HCT116 (cell line): ENCODE results near the gene MARCHF3. TPM values are rescaled to one million over a fixed set of nuclear protein-coding genes. Genes with fewer than 3 reads are reported as not detected.
A peak's percentile ranks its signal among the peaks of the same experiment; 100 is the strongest.
"Not testable (repeated sequence)": the region's sequence is repeated elsewhere in the genome, so short reads cannot be mapped to it uniquely, and the experiment has no call there.

Source experiments
- ATAC-seq: fragments of 200-7000 bp; cut with Tn5 transposase; 2 replicates; pipeline ENCODE4 v1.9.1; 2020; ENCODE audit warnings: mild to moderate bottlenecking, moderate library complexity
- BruUV-seq: library from RNA; stranded (reverse); fragments of 400-500 nt; replicated peaks from 2 replicates; lab custom pipeline; 2021; lab: Mats Ljungman, UMichigan
- CTCF ChIA-PET: fragments of 300-600 bp; sonication (Branson Sonifier 250); formaldehyde crosslinking; loops from one replicate; lab custom pipeline; 2021; ENCODE audit warnings: antibody characterized with exemption; lab: Charles Lee
- POLR2A ChIA-PET: fragments of 300-600, 350-600 bp; sonication (Branson Sonifier 250); formaldehyde crosslinking; loops from one replicate; lab custom pipeline; 2021; ENCODE audit warnings: antibody characterized with exemption; lab: Charles Lee
- RAD21 ChIA-PET, 2 experiments: fragments of 300-600 bp; sonication (Branson Sonifier 250); formaldehyde crosslinking; loops; one replicate each; lab custom pipeline; 2023; ENCODE audit warnings: low total read pairs in 2 of 2; ENCODE audit not compliant: uncharacterized antibody in 2 of 2, unreplicated experiment in 2 of 2, low non-redundant PET in 1 of 2; lab: Charles Lee
- DNase-seq: peaks from one replicate; pipeline ENCODE4 v3.0.0-alpha.2; 2010; ENCODE audit warnings: low read depth, low spot score
- H2AFZ ChIP-seq: fragments of 200-600 bp; shearing (Covaris generic), sonication (generic); 2 replicates; pipeline ENCODE4 v1.6.1; 2017; ENCODE audit warnings: low read depth, mixed run types, mixed read lengths, antibody characterized with exemption, low read length; ENCODE audit not compliant: poor library complexity, severe bottlenecking
- H3K27ac ChIP-seq: 2 replicates; pipeline ENCODE4 v1.5.1; 2012; ENCODE audit warnings: low read depth, low read length
- H3K27me3 ChIP-seq: fragments of 200-600 bp; sonication (generic); 2 replicates; pipeline ENCODE4 v1.6.1; 2016; ENCODE audit warnings: mixed run types, low read length, mixed read lengths; ENCODE audit not compliant: insufficient read depth
- H3K36me3 ChIP-seq, 2 experiments: fragments of 200-500 bp in 1 of 2; fragments of 200-600 bp in 1 of 2; sonication (Bioruptor generic) in 1 of 2; sonication (generic) in 1 of 2; 2 replicates each; pipeline versions ENCODE4 v1.5.1 to v1.6.1; 2014 to 2016; ENCODE audit warnings: low read length in 2 of 2, inconsistent platforms in 1 of 2, mixed read lengths in 1 of 2, mixed run types in 1 of 2; ENCODE audit not compliant: insufficient read depth in 2 of 2, control insufficient read depth in 1 of 2
- H3K4me1 ChIP-seq, 2 experiments: fragments of 200-600 bp in 1 of 2; sonication (generic) in 1 of 2; 2 replicates each; pipeline versions ENCODE4 v1.5.1 to v1.6.1; 2012 to 2017; ENCODE audit warnings: low read length in 2 of 2, inconsistent platforms in 1 of 2, mild to moderate bottlenecking in 1 of 2, mixed read lengths in 1 of 2, mixed run types in 1 of 2, moderate library complexity in 1 of 2; ENCODE audit not compliant: insufficient read depth in 2 of 2, control insufficient read depth in 1 of 2
- H3K4me2 ChIP-seq: fragments of 200-600 bp; sonication (generic); 2 replicates; pipeline ENCODE4 v1.6.1; 2017; ENCODE audit warnings: mixed run types, low read length, mixed read lengths
- H3K4me3 ChIP-seq, 2 experiments: fragments of 200-600 bp in 1 of 2; sonication (generic) in 1 of 2; replicated peaks in 1 of 2; 2 replicates each; pipeline ENCODE4 v1.5.1; 2011 to 2016; ENCODE audit warnings: low read length in 2 of 2, control low read depth in 1 of 2, low read depth in 1 of 2, mild to moderate bottlenecking in 1 of 2, mixed read lengths in 1 of 2, mixed run types in 1 of 2
- H3K79me2 ChIP-seq: fragments of 200-600 bp; sonication (generic); 2 replicates; pipeline ENCODE4 v1.6.1; 2017; ENCODE audit warnings: mild to moderate bottlenecking, mixed run types, low read length, moderate library complexity, mixed read lengths; ENCODE audit not compliant: insufficient read depth
- H3K9ac ChIP-seq: fragments of 200-600 bp; sonication (generic); 2 replicates; pipeline ENCODE4 v1.6.1; 2016; ENCODE audit warnings: low read length, mixed read lengths
- H3K9me2 ChIP-seq: fragments of 200-600 bp; sonication (generic), shearing (Covaris generic); 2 replicates; pipeline ENCODE4 v1.6.1; 2017; ENCODE audit warnings: mixed run types, mild to moderate bottlenecking, moderate library complexity; ENCODE audit not compliant: insufficient read depth
- H3K9me3 ChIP-seq, 2 experiments: fragments of 200-500 bp in 1 of 2; fragments of 200-600 bp in 1 of 2; sonication (Bioruptor generic) in 1 of 2; sonication (generic) in 1 of 2; 2 replicates each; pipeline ENCODE4 v1.6.1; 2014 to 2017; ENCODE audit warnings: low read length in 2 of 2, mixed read lengths in 2 of 2, inconsistent platforms in 1 of 2, low read depth in 1 of 2, mild to moderate bottlenecking in 1 of 2, mixed run types in 1 of 2, moderate library complexity in 1 of 2; ENCODE audit not compliant: control insufficient read depth in 1 of 2, insufficient read depth in 1 of 2
- H4K20me1 ChIP-seq: fragments of 200-600 bp; sonication (generic), shearing (Covaris generic); 2 replicates; pipeline ENCODE4 v1.6.1; 2017; ENCODE audit warnings: mixed run types, mild to moderate bottlenecking, moderate library complexity; ENCODE audit not compliant: insufficient read depth
- EGR1 ChIP-seq: IDR thresholded peaks from 2 replicates; pipeline ENCODE4 v1.6.1; 2012; ENCODE audit warnings: low read depth
- RAD21 ChIP-seq: IDR thresholded peaks from 2 replicates; pipeline ENCODE4 v1.6.1; 2012; ENCODE audit warnings: low read depth, mild to moderate bottlenecking
- intact Hi-C: fragments of 100-400 bp; cut with micrococcal nuclease; formaldehyde crosslinking; loops from 2 replicates; pipeline ENCODE4 v1.10.0; 2022
- total RNA-seq: library from RNA; stranded (reverse); gene quantifications from one replicate; pipeline ENCODE4 v1.2.1, GENCODE V29; 2021; ENCODE audit not compliant: unreplicated experiment

MARCHF3 gene
- total RNA-seq, 1 experiment from 2014 or later, result 2.3 TPM

DNA sequence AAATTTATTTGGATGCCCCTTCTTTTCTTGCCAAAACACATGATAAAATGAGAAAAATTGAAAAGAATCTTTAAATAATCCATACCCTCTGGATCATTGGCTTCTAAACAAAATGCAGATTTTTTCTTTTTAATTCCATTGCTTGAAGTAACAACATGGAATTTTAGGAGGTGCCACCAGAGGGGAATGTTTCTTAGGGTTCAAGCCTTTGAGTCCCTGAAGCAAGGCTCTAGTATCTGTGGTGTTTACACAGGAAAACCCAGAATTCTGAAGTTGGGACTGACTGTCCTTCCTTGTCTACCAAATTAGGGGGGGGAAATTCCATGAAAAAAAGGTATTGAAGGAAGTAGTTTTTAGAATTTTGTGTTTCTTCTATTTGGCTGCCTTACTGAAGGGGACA, 184.0 kb downstream of the MARCHF3 start:
- no peak for TF ChIP-seq EGR1
- 0 out of 2 replicates have a peak, but pooled peaks have one; percentile 24 for TF ChIP-seq RAD21
- TF ChIP-seq, all 23 proteins: peak for 1
- Histone ChIP-seq H3K9ac (no peak overlapping the region), H3K4me1 (no peaks in the 10 kb centered on the region), H4K20me1 (no peaks in the 10 kb centered on the region), H3K79me2 (no peaks in the 10 kb centered on the region), H3K4me3 (no peak overlapping the region), H3K4me2 (no peak overlapping the region), H3K36me3 (no peaks in the 10 kb centered on the region), H2AFZ (no peak overlapping the region), H3K9me2 (no peaks in the 10 kb centered on the region), H3K9me3 (no peaks in the 10 kb centered on the region), H3K27me3 (no peaks in the 10 kb centered on the region), H3K27ac (no peak overlapping the region)
- intact Hi-C loops, result no loop called here
- ChIA-PET RAD21 (no interaction called here), POLR2A (no interaction called here), CTCF (no interaction called here)
- no peak for ATAC-seq
- no TSS peak for BruUV-seq
- DNase-seq, result no peak

DNA sequence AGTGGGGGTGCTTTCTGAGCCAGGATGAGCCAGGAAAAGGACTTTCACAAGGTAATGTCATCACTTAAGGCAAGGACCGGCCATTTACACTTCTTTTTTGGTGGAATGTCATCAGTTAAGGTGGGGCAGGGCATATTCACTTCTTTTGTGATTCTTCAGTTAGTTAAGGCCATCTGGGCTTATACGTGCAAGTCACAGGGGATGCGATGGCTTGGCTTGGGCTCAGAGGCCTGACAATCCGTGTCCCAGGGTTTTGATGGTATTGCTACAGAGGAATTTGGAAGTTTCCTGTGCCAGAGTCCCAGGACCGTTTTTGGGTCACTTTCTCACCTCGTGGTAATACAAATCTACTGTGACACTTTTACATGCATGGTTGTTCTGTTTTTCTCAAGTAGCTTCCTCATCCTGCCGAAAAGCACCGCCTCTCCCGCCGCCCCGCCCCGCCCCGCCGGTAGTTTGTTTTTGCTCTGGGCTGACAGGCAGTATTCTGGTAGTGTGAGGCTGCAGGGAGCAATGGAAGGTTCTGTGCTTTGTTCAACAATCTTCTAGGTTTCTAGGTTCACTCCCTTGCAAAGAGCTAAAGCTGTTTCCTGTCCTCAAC, 184.8 kb downstream of the MARCHF3 start:
- H2AFZ ChIP-seq, H3K9me2 ChIP-seq, POLR2A ChIA-PET, H3K27me3 ChIP-seq, ATAC-seq, CTCF ChIA-PET, H3K9me3 ChIP-seq, H3K4me3 ChIP-seq, H3K9ac ChIP-seq, DNase-seq, intact Hi-C loops, H3K79me2 ChIP-seq, H3K27ac ChIP-seq, H3K4me1 ChIP-seq, RAD21 ChIA-PET, BruUV-seq, H3K36me3 ChIP-seq, H3K4me2 ChIP-seq, H4K20me1 ChIP-seq: not testable (repeated sequence)

DNA sequence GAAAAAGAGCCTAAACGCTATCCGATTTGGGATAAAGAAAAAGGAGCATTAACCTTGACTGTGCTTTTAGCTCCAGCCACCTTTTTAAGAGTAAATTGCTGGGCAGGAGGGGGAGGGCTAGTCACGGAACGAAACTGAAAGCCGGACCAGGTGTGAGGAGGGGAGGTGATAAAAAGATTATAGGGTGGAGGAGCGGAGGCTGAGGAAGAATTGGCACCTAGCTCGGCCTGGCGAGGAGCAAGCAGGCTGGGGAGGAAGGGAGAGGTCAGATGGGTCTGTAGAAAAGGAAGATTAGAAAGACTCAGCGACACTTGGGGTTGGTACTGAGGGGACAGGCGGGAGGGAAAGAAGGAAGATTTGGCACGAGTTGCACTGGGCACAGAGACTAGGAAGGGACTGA, 187.0 kb downstream of the MARCHF3 start:
- H3K9ac ChIP-seq, H4K20me1 ChIP-seq, H2AFZ ChIP-seq, H3K4me3 ChIP-seq, intact Hi-C loops, BruUV-seq, H3K4me1 ChIP-seq, H3K27ac ChIP-seq, H3K9me2 ChIP-seq, H3K4me2 ChIP-seq, H3K36me3 ChIP-seq, DNase-seq, ATAC-seq, CTCF ChIA-PET, H3K79me2 ChIP-seq, H3K27me3 ChIP-seq, H3K9me3 ChIP-seq, POLR2A ChIA-PET, RAD21 ChIA-PET: not testable (repeated sequence)

DNA sequence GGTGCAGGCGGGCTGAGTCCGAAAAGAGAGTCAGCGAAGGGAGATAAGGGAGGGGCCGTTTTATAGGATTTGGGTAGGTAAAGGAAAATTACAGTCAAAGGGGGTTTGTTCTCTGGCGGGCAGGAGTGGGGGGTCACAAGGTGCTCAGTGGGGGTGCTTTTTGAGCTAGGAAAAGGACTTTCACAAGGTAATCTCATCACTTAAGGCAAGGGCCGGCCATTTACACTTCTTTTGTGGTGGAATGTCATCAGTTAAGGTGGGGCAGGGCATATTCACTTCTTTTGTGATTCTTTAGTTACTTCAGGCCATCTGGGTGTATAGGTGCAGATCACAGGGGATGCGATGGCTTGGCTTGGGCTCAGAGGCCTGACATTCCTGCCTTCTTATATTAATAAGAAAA, 191.0 kb downstream of the MARCHF3 start:
- H3K9ac ChIP-seq, H3K27ac ChIP-seq, H4K20me1 ChIP-seq, DNase-seq, POLR2A ChIA-PET, H3K4me3 ChIP-seq, BruUV-seq, RAD21 ChIA-PET, H3K9me3 ChIP-seq, CTCF ChIA-PET, H3K27me3 ChIP-seq, H3K9me2 ChIP-seq, ATAC-seq, H3K4me2 ChIP-seq, H3K4me1 ChIP-seq, H2AFZ ChIP-seq: not testable (repeated sequence)
- peaks cover 35% of the 10 kb centered on the region for H3K79me2 ChIP-seq
- intact Hi-C loops, result loop anchor here (2.0 to 5.0 kb wide), 2 partner anchors 475 to 603 kb away; no protein-coding TSS in a partner anchor
- H3K36me3 ChIP-seq, result peaks cover 11 to 27% of the 10 kb centered on the region in 2 experiments
